ENCODE results near the gene AMPH. TPM values are rescaled to one million over a fixed set of nuclear protein-coding genes. Genes with fewer than 3 reads are reported as not detected.
"Not testable (repeated sequence)": the region's sequence is repeated elsewhere in the genome, so short reads cannot be mapped to it uniquely, and the experiment has no call there.

Gene AMPH
- total RNA-seq, 4 donors from 2014 or later, result 1.9 to 8.9 (median 4.6) TPM

- TF ChIP-seq POLR2A (IDR thresholded peaks at IDR 0.05) (no peak), CTCF (IDR thresholded peaks at IDR 0.05) (no peak)
- Histone ChIP-seq H3K4me1 (no peaks in the 10 kb centered on the region), H3K4me3 (replicated peaks in 1 of 3) (no peak overlapping the region), H3K27ac (no peak overlapping the region), H3K36me3 (no peaks in the 10 kb centered on the region), H3K27me3 (no peaks in the 10 kb centered on the region), H3K9me3 (no peaks in the 10 kb centered on the region)
- intact Hi-C loops (cut with DNase I), result no loop called here
- no peak for DNase-seq
- WGBS, 2 donors, result 71 to 79% methylated on average over 5 of the region's 5 CpGs
Measured at GRCh38 chr7:38580485-38580884, 50.7 kb downstream of the AMPH start.

GRCh38 chr7:38574086-38574485, 57.1 kb downstream of the AMPH start:
- H3K9me3 ChIP-seq, result no peaks in the 10 kb centered on the region
- no peaks in the 10 kb centered on the region for H3K27me3 ChIP-seq
- H3K27ac ChIP-seq, result no peak overlapping the region
- H3K4me3 ChIP-seq (replicated peaks in 1 of 3), result no peak overlapping the region
- no peaks in the 10 kb centered on the region for H3K4me1 ChIP-seq
- intact Hi-C loops (cut with DNase I), result no loop called here
- no peak for DNase-seq
- no peak for TF ChIP-seq POLR2A (IDR thresholded peaks at IDR 0.05)
- TF ChIP-seq CTCF (IDR thresholded peaks at IDR 0.05), result no peak
- WGBS, 2 donors, result 29 to 44% methylated on average over 5 of the region's 5 CpGs
- H3K36me3 ChIP-seq, result no peaks in the 10 kb centered on the region

GRCh38 chr7:38571620-38572019, 59.6 kb downstream of the AMPH start:
- H3K27me3 ChIP-seq; intact Hi-C loops (cut with DNase I); H3K27ac ChIP-seq: not testable (repeated sequence)

GRCh38 chr7:38568497-38568896, 62.7 kb downstream of the AMPH start:
- intact Hi-C loops (cut with DNase I), result no loop called here
- no peak for DNase-seq
- TF ChIP-seq CTCF (IDR thresholded peaks at IDR 0.05) (no peak), POLR2A (IDR thresholded peaks at IDR 0.05) (no peak)
- H3K27ac ChIP-seq, result no peak overlapping the region
- 85 to 87% methylated on average over 2 of the region's 2 CpGs for WGBS, 2 donors
- no peaks in the 10 kb centered on the region for H3K9me3 ChIP-seq
- H3K4me3 ChIP-seq (replicated peaks in 1 of 3), result no peak overlapping the region
- no peaks in the 10 kb centered on the region for H3K4me1 ChIP-seq
- no peaks in the 10 kb centered on the region for H3K27me3 ChIP-seq
- H3K36me3 ChIP-seq, result no peaks in the 10 kb centered on the region

More at GRCh38 chr7:38571620-38572019, 59.6 kb downstream of the AMPH start:
- DNase-seq; H3K36me3 ChIP-seq; H3K4me3 ChIP-seq (replicated peaks in 1 of 3); H3K4me1 ChIP-seq; H3K9me3 ChIP-seq: not testable (repeated sequence)
- 76 to 77% methylated on average over 2 of the region's 2 CpGs for WGBS, 2 donors

- intact Hi-C loops (cut with DNase I), result no loop called here
- WGBS, 2 donors, result 81 to 87% methylated on average over 2 of the region's 2 CpGs
- no peaks in the 10 kb centered on the region for H3K27me3 ChIP-seq
Measured at GRCh38 chr7:38565289-38565688, 65.9 kb downstream of the AMPH start.

More at GRCh38 chr7:38565289-38565688, 65.9 kb downstream of the AMPH start:
- H3K27ac ChIP-seq, result no peak overlapping the region
- no peaks in the 10 kb centered on the region for H3K4me1 ChIP-seq
- TF ChIP-seq CTCF (IDR thresholded peaks at IDR 0.05) (no peak), POLR2A (IDR thresholded peaks at IDR 0.05) (no peak)
- DNase-seq, result no peak
- no peaks in the 10 kb centered on the region for H3K36me3 ChIP-seq
- H3K4me3 ChIP-seq (replicated peaks in 1 of 3), result no peak overlapping the region
- H3K9me3 ChIP-seq, result no peaks in the 10 kb centered on the region

All from thyroid gland (tissue), 4 donors.